Endodermal cell (in vitro differentiated cells): Measurements from ENCODE around the gene AOC3. TPM values are rescaled to one million over a fixed set of nuclear protein-coding genes. Genes with fewer than 3 reads are reported as not detected.
"Not testable (repeated sequence)": the region's sequence is repeated elsewhere in the genome, so short reads cannot be mapped to it uniquely, and the experiment has no call there.

Experiments used
- DNase-seq: peaks from one replicate; pipeline ENCODE4 v3.0.0-alpha.2; 2017
- H3K27ac ChIP-seq: 2 replicates; pipeline ENCODE4 v1.5.1; 2013; ENCODE audit warnings: mild to moderate bottlenecking, low read depth, low read length, moderate library complexity
- H3K27me3 ChIP-seq: 2 replicates; pipeline ENCODE4 v1.6.1; 2013; ENCODE audit warnings: mild to moderate bottlenecking, low read length, moderate library complexity; ENCODE audit not compliant: insufficient read depth, control insufficient read depth, poor library complexity, severe bottlenecking
- H3K36me3 ChIP-seq: 2 replicates; pipeline ENCODE4 v1.7.0; 2013; ENCODE audit warnings: mild to moderate bottlenecking, low read length, moderate library complexity; ENCODE audit not compliant: control insufficient read depth, insufficient read depth
- H3K4me1 ChIP-seq: one replicate; pipeline ENCODE4 v1.7.0; 2013; ENCODE audit warnings: low read length; ENCODE audit not compliant: control insufficient read depth, insufficient read depth
- H3K4me3 ChIP-seq: 2 replicates; pipeline ENCODE4 v1.5.1; 2013; ENCODE audit warnings: mild to moderate bottlenecking, low read length, moderate library complexity
- H3K9ac ChIP-seq: 2 replicates; pipeline ENCODE4 v1.6.1; 2013; ENCODE audit warnings: mild to moderate bottlenecking, low read length, moderate library complexity; ENCODE audit not compliant: poor library complexity, severe bottlenecking; ENCODE audit errors: extremely low read depth
- H3K9me3 ChIP-seq: 2 replicates; pipeline ENCODE4 v1.6.1; 2013; ENCODE audit warnings: mild to moderate bottlenecking, low read length, moderate library complexity; ENCODE audit not compliant: control insufficient read depth
- H3K27ac Mint-ChIP-seq: 2 replicates; pipeline ENCODE4 v1.8.0; 2020; ENCODE audit warnings: mixed read lengths
- H3K27me3 Mint-ChIP-seq: 2 replicates; pipeline ENCODE4 v1.8.0; 2021; ENCODE audit warnings: mild to moderate bottlenecking, mixed read lengths; ENCODE audit not compliant: insufficient read depth
- H3K36me3 Mint-ChIP-seq: 2 replicates; pipeline ENCODE4 v1.8.0; 2020; ENCODE audit warnings: low read depth, mixed read lengths
- H3K4me1 Mint-ChIP-seq: 2 replicates; pipeline ENCODE4 v1.8.0; 2020; ENCODE audit warnings: mixed read lengths
- H3K4me3 Mint-ChIP-seq: 2 replicates; pipeline ENCODE4 v1.8.0; 2020; ENCODE audit warnings: mild to moderate bottlenecking, moderate library complexity, mixed read lengths
- H3K9me3 Mint-ChIP-seq: 2 replicates; pipeline ENCODE4 v1.8.0; 2020; ENCODE audit warnings: mild to moderate bottlenecking, mixed read lengths
- WGBS, 2 experiments: methylation state at CpG; one replicate each; pipeline versions ENCODE4 v1.1.5 to v1.1.7; 2013; ENCODE audit warnings: missing lambda C conversion rate in 2 of 2, mixed read lengths in 1 of 2; ENCODE audit not compliant: insufficient coverage in 1 of 2, insufficient read length in 1 of 2; 5-methylcytosine and 5-hydroxymethylcytosine counted together
- total RNA-seq, 2 donors: library from RNA; stranded (reverse); fragmentation: NEBNext Ultra II Directional in 1 of 2; extraction: Animal tissue kit (Norgen Biotek cat#: 25700) in 1 of 2; gene quantifications; 2 replicates in 1 of 2; 3 replicates in 1 of 2; pipeline ENCODE4 v1.2.1, GENCODE V29; 2021
- TF ChIP-seq, protein P1 (sequence below): fragments of 200-600 bp; sonication (generic); conservative IDR thresholded peaks from 2 replicates; pipeline ENCODE4 v1.5.0; 2021; ENCODE audit warnings: antibody characterized with exemption, mild to moderate bottlenecking

The AOC3 gene
- total RNA-seq, 2 donors from 2014 or later, result 1.3 to 1.9 TPM

DNA sequence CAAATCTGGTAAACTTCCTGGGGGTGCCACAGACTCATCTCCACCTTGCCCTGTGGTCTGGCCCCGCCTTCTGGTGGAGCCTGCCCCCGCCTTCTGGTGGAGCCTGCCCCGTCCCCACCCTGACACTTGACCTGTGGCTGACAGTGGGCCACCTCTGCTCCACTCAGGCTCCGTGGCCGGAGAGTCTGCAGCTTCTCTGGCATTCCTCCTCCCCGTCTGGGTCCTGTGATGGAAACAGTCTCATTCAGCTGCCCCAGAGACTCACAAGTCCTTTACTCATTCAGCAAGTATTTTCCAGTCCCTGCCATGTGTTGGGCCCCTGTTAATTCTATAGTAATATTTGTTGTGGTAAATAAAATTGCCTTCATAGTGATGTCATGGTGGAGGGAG is 28.6 kb downstream of the AOC3 start:
- Mint-ChIP-seq H3K27ac (no peak overlapping the region), H3K4me1 (peaks cover 8% of the 10 kb centered on the region), H3K4me3 (no peak overlapping the region), H3K36me3 (no peaks in the 10 kb centered on the region), H3K27me3 (peaks cover 45% of the 10 kb centered on the region), H3K9me3 (no peaks in the 10 kb centered on the region)
- Histone ChIP-seq H3K4me3 (no peak overlapping the region), H3K9ac (no peak overlapping the region), H3K27me3 (peaks cover 7% of the 10 kb centered on the region), H3K27ac (no peak overlapping the region), H3K4me1 (no peaks in the 10 kb centered on the region), H3K36me3 (no peaks in the 10 kb centered on the region), H3K9me3 (no peaks in the 10 kb centered on the region)
- no peak for DNase-seq
- WGBS, 2 experiments, result 77 to 83% methylated on average over 1 to 6 of the region's 6 CpGs
- TF ChIP-seq, protein P1, sequence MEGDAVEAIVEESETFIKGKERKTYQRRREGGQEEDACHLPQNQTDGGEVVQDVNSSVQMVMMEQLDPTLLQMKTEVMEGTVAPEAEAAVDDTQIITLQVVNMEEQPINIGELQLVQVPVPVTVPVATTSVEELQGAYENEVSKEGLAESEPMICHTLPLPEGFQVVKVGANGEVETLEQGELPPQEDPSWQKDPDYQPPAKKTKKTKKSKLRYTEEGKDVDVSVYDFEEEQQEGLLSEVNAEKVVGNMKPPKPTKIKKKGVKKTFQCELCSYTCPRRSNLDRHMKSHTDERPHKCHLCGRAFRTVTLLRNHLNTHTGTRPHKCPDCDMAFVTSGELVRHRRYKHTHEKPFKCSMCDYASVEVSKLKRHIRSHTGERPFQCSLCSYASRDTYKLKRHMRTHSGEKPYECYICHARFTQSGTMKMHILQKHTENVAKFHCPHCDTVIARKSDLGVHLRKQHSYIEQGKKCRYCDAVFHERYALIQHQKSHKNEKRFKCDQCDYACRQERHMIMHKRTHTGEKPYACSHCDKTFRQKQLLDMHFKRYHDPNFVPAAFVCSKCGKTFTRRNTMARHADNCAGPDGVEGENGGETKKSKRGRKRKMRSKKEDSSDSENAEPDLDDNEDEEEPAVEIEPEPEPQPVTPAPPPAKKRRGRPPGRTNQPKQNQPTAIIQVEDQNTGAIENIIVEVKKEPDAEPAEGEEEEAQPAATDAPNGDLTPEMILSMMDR, result no peak

DNA sequence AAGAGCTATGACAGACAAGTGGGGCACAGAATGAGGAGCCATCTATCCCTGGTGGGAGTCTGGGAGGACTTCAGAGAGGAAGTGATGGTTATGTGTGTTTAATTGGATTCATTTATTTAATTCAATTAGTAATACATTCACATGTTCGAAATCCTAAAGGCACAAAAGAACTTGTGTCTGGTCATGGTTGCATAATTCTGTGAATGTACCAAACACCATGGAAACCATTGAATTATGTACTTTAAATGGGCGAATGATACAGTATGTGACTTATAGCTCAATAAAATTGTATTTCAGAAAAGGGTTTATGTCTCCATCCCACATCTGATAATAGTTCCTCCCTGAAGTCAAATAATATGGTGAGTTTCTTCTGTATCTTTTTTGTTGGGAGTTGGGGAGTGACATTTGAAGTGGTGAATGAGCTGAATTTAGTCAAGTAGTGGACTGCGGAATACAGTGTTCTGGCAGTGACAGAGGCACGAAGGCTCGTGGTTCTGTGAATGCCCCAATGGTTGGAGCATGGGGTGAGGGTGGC is 29.8 kb downstream of the AOC3 start:
- Histone ChIP-seq H3K27ac (no peak overlapping the region), H3K27me3 (peaks cover 7% of the 10 kb centered on the region), H3K4me3 (no peak overlapping the region), H3K4me1 (no peaks in the 10 kb centered on the region), H3K9ac (no peak overlapping the region), H3K36me3 (no peaks in the 10 kb centered on the region), H3K9me3 (no peaks in the 10 kb centered on the region)
- WGBS, 2 experiments, result 88 to 89% methylated on average over 4 to 5 of the region's 5 CpGs
- DNase-seq, result no peak
- Mint-ChIP-seq H3K27me3 (peaks cover 41% of the 10 kb centered on the region), H3K36me3 (no peaks in the 10 kb centered on the region), H3K4me3 (no peak overlapping the region), H3K4me1 (peaks cover 8% of the 10 kb centered on the region), H3K27ac (no peak overlapping the region), H3K9me3 (no peaks in the 10 kb centered on the region)
- TF ChIP-seq, protein P1, result no peak

DNA sequence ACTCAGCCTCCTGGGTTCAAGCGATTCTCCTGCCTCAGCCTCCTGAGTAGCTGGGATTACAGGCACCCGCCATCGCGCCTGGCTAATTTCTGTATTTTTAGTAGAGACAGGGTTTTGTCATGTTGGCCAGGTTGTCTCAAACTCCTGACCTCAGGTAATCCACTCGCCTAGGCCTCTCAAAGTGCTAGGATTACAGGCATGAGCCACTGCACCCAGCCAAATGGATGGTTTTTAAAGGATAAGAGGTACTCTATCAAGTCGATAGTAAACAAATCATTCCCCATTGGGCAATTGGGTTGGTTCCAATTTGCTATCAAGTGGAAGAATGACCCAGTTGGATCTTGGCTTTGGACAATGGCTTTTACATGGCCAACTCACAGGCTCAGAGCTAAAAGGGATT is 30.7 kb downstream of the AOC3 start:
- not testable (repeated sequence) for H3K9ac ChIP-seq, H3K27me3 ChIP-seq, H3K27ac Mint-ChIP-seq, H3K4me3 ChIP-seq, H3K4me1 ChIP-seq, H3K4me1 Mint-ChIP-seq, H3K27ac ChIP-seq, H3K9me3 Mint-ChIP-seq, H3K36me3 ChIP-seq, DNase-seq, H3K4me3 Mint-ChIP-seq, H3K36me3 Mint-ChIP-seq, H3K9me3 ChIP-seq
- WGBS, 2 experiments, result 94 to 96% methylated on average over 5 to 6 of the region's 6 CpGs
- peaks cover 38% of the 10 kb centered on the region for H3K27me3 Mint-ChIP-seq

DNA sequence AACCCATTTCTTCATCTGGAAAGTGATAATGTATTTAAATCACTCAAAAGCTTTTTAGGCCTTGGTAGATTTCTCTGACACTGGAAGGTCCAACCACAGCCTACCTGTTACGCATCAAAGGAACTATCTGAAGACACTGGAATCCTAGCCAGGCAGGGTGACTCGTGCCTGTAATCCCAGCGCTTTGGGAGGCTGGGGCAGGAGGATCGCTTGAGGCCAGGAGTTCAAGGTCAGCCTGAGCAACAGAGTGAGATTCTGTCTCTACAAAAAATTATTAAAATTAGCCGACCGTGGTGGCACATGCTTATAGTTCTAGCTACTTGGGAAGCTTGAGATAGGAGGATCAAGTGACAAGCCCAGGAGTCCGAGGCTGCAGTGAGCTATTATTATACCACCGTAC is 31.2 kb downstream of the AOC3 start:
- H3K27me3 ChIP-seq, result peaks cover 7% of the 10 kb centered on the region

More for the DNA sequence above, 31.2 kb downstream of the AOC3 start:
- no peaks in the 10 kb centered on the region for H3K9me3 Mint-ChIP-seq
- Histone ChIP-seq H3K9me3 (no peaks in the 10 kb centered on the region), H3K4me3 (no peak overlapping the region), H3K4me1 (no peaks in the 10 kb centered on the region), H3K27ac (no peak overlapping the region), H3K9ac (no peak overlapping the region), H3K36me3 (no peaks in the 10 kb centered on the region)
- no peak overlapping the region for H3K27ac Mint-ChIP-seq
- H3K4me1 Mint-ChIP-seq, result peaks cover 8% of the 10 kb centered on the region
- DNase-seq, result no peak
- 92 to 94% methylated on average over 7 to 8 of the region's 8 CpGs for WGBS, 2 experiments
- no peak overlapping the region for H3K4me3 Mint-ChIP-seq
- TF ChIP-seq, protein P1, result no peak
- no peaks in the 10 kb centered on the region for H3K36me3 Mint-ChIP-seq
- H3K27me3 Mint-ChIP-seq, result peaks cover 33% of the 10 kb centered on the region
